Activated naive CD4-positive, alpha-beta T cell treated with anti-CD3 and anti-CD28 coated beads, Interleukin-2, amount 50 U/mL, for 16 hours (primary cell): ENCODE results near the gene TRIM7.

Source experiments
- DNase-seq: peaks from one replicate; pipeline ENCODE4 v3.0.0-alpha.2; 2020

The TRIM7 gene

DNA sequence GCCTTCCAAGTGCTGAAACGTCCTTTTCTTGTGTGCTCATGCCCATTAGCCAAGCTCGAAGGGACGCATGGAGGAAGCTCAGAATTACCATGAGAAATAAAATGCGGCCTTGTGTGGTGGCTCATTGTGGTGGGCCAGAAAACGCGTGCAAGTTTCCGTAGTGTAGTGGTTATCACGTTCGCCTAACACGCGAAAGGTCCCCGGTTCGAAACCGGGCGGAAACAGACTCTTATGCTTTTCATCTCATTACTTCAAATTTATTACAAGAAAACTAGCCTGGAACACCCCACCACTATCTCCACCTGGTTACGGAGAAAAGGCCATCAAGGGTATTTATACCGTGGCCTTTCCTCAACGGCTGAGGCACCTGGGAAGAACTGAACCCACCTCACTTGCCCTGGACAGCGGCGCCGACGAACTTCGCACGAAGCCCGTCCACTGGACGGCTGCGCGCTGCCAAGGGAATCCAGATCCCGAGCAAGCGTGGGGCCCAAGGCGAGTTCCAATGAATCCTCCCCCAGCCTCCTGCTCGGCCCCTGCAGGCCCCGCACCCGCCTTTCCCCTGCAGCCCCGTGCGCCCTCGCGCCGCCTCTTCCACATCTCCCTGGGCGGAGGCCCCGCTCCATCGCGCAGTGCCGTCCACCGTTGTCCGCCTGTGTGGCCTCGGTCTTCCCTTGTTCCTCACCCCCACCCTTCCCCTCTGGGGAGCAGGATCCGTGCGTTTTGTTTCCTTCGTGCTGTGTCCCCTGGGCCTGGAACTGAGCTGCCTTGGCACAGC lies 35.3 kb downstream of the TRIM7 start:
- peak; percentile 70 for DNase-seq

DNA sequence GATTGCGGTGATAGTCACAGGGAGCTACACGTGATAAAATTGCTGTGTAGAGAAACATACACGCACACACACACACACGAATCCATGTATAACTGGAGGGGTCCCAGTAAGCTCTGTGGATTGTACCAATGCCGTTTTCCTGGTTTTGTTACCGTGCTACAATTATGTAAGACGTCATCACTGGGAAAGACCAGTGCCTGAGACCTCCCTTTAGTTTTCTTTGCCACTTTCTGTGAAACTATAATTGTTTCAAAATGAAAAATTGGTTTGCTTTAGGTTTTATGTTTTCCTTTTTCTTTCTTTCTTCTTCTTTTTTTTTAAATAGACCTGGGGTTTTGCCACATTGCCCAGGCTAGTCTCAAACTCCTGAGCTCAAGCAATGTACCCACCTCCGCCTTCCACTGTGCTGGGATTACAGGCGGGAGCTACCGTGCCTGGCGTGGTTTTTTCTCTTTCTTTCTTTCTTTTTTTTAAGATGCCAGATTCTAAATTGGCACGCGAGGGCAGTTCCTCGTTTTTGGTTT lies 36.3 kb downstream of the TRIM7 start:
- no peak for DNase-seq

DNA sequence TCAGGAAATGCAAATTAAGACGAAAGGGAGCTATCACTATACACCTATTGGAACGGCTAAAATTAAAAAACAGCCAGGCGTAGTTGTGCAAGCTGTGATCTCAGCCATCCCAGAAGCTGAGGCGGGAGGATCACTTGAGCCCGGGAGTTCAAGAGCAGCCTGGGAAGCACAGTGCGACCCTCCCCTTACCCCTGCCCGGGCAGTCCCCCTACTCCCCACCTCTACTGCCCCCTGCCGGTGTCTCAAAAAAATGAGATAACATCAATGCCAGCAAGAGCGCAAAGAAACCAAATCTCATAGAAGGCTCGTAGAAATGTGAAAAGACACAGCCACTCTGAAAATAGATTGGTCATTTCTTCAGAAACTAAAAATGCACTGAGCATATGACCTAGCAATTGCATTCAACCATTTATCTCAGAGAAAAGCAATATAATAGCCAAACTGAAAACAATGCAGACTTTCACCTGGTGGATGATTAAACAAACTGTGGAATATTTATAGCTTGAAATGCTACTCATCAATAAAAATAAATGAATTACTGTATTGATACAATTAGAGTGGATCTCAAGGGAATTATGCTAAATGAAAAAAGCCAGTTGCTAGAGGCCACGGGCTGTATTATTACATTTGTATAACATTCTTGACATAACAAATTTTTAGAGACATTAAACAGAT lies 37.0 kb downstream of the TRIM7 start:
- no peak for DNase-seq

DNA sequence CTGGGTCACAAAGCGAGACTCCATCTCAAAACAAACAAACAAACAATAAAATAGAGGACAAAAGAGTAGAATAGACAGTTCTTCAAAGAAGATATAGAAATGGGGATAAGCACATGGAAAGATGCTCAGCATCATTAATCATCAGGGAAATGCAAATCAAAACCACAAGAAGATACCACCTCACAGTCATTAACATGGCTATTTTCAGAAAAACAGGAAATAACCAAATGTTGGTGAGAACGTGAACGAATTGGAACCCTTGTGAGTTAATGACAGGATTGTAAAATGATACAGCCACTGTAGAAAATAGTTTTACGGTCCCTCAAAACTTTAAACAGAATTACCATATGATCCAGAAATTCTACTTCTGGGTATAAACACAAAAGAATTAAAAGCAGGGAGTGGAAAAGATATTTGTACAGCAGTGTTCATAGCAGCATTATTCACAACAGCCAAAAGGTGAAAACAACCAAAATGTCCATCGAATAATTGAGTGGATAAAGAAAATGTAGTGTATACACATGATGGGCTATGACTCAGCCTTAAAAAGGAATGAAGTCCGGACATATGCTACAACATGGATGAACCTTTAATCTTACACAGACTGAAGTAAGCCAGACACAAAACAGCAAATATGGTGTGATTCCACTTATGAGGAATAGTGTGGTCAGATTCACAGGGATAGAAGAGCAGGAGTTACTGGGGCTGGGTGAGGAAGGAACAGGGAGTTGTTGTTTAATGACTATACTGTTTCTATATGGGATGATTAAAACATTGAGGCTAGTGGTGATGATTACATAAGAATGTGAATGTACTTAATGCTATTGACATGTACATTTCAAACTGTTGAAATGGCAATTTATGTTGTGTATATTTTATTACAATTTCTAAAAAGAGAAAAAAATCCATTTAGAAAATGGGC lies 37.9 kb downstream of the TRIM7 start:
- no peak for DNase-seq

DNA sequence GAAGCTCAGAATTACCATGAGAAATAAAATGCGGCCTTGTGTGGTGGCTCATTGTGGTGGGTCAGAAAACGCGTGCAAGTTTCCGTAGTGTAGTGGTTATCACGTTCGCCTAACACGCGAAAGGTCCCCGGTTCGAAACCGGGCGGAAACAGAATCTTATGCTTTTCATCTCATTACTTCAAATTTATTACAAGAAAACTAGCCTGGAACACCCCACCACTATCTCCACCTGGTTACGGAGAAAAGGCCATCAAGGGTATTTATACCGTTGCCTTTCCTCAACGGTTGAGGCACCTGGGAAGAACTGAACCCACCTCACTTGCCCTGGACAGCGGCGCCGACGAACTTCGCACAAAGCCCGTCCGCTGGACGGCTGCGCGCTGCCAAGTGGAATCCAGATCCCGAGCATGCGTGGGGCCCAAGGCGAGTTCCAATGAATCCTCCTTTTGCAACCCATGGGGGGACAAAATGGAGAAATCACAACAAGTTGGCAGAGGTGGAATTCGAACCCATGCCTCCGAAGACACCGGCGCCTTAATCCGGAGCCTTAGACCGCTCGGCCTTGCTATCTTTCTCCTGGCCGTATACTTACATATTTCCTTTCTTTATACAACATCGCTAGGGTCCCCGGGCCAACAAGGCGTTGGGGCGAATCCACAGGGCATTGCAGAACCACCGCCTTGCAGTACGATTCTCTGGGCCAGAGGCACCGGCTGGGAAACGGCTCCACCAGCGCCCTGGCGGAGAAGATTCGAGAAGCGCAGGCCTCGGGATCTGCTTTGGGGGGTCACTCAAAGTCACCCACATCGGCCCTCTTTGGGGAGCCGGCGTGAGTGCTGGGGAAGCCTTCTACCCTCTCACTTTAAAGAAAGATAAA lies 40.7 kb downstream of the TRIM7 start:
- DNase-seq, result no peak

DNA sequence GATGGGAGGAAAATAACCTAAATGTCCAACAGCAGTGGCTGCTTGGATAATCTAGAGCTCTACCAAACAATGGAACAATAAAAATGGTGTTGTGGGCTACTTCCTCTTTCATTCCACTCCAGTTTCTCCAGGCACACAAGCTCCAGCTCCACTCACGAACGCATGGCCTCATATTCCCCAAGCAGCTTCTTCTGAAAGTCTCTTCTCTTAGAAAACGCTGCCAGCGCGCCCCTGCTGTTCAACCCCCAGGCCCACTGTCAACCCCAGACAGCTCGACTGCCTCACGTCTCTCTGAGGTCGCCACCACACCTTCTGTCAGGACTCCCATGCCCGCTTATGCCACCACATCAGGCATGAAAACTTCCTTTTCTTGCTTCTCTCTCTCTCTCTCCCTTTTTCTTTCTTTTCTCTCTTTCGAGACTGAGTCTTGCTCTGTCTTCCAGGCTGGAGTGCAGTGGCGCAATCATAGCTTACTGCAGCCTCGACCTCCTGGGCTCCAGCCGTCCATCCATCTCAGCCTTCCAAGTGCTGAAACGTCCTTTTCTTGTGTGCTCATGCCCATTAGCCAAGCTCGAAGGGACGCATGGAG lies 41.4 kb downstream of the TRIM7 start:
- no peak for DNase-seq

DNA sequence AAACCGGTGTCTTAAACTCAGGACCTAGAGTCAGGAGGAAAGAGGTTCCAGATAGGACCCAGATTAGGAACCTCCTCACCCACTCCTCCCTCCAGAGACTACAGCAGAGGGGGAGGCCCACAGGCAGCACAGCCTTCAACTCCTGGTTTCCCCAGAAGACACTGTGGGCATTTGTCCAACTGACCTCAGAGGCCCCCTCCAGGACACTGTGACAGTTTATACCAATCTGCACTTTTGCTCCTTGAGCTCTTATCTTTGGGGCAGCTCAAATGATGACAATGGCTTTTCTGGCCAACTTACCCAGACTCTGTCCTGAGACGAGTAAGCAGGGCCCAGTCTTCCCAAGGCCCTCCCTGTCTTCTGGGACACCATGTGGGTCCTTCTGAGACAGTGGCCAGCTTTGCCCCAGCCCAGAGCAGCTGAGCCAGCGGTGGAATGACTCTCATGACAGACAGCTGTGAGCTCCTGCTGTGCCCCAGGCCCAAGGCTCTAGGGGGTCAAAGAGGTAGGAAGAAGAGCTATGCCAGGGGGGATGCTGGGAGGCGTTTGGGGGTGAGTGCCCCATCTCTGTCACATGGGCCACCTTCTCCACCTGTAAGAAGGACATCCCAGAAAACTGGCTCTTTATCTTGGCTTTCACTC lies 43.3 kb downstream of the TRIM7 start:
- no peak for DNase-seq

DNA sequence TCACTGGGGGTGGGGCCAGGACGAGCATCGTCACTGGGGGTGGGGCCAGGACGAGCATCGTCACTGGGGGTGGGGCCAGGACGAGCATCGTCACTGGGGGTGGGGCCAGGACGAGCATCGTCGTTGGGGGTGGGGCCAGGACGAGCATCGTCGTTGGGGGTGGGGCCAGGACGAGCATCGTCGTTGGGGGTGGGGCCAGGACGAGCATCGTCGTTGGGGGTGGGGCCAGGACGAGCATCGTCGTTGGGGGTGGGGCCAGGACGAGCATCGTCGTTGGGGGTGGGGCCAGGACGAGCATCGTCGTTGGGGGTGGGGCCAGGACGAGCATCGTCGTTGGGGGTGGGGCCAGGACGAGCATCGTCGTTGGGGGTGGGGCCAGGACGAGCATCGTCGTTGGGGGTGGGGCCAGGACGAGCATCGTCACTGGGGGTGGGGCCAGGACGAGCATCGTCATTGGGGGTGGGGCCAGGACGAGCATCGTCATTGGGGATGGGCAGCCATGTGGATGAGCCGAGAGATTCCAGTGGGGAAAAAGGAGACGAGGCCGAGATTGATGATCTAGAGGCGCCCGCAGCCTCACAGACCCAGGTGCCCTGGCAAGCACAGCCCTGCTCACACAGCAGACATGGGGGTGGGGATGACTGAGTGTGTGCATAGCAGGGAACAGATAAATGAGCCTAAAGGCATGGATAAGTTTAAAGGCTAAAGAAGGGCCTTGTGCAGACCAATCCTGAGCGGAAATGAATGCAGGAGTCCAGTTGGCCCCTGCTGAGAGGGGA lies 44.1 kb downstream of the TRIM7 start:
- DNase-seq, result peak; percentile 46

DNA sequence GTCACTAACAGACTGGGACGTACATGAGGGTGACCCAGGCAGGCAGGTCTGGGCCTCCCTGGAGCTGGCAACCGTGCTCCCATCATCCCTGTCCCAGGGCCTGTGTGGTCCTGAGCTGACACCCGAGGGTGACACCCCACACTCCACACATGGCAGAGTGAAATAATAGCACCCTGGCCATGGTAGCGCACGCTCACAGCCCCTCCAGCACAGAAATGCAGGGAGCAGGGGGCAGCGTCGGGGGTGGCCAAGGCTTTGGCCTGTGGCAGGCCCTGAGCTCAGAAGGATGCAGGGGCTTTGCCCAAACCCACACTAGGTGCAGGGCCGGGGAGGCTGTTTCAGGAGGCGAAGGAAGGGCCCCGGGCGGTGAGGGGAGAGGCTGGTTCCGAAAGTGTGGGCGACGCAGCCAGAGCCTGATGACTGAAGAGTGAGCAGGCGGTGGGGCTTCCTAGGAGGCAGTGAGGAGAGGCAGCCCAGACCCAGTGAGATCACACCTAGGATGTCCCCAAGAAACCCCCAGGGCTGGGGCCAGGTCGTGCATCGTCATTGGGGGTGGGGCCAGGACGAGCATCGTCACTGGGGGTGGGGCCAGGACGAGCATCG lies 44.7 kb downstream of the TRIM7 start:
- peak; percentile 77 for DNase-seq

DNA sequence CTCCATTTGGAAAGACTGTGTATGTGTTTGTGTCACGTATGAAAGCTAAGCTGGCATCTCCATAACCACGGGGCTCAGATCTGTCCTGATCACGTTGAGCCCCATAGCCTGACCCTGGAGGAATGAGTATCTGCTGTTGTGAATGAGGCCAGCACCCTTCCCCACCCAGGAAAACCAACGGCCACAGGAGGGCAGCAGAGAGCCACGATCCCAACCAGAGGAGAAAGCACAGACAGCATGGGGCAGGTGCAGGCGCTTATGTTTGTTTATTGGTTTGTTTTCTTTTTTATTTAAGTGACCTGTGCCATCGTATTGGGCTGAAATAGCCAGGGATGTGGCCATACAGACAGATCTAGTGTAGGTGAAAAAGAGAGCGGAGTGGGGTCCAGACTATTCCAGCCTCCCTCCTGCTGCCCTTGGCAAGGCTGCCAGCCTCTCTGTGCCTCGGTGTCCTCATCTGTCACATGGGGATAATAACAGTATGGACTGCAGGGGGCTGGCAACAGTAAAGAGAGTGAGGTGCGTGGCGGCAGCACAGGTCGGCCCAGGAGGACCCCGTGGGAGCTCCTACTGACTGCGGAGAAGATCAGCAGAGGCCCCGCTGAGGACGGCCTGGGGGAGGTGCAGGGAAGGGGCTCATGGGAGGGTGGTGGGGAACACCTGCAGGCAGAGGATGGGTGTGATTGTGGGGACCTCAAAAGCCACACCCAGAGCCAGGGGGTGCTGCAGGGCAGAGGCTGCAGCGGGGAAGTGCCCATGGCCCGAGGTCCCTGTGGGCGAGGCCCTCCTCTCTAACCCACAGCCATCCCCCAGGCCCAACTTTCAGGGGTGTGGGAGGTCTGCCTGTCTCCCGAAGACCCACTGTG lies 45.5 kb downstream of the TRIM7 start:
- peak; percentile 91 for DNase-seq

DNA sequence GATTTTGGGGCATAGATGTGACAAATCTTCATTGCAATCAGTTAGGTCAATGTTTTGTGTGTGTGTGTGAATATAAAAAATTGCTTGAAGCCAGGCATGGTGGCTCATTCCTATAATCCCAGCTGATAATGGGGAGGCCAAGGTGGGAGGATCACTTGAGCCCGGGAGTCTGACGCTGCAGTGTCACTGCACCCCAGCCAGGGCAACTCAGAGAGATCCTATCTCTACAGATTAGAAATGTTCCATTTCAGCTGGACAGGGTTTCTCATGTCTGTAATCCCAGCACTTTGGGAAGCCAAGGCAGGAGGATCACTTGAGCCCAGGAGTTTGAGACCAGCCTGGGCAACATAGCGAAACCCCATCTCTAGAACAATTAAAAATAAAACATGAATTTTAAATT lies 46.1 kb downstream of the TRIM7 start:
- no peak for DNase-seq

DNA sequence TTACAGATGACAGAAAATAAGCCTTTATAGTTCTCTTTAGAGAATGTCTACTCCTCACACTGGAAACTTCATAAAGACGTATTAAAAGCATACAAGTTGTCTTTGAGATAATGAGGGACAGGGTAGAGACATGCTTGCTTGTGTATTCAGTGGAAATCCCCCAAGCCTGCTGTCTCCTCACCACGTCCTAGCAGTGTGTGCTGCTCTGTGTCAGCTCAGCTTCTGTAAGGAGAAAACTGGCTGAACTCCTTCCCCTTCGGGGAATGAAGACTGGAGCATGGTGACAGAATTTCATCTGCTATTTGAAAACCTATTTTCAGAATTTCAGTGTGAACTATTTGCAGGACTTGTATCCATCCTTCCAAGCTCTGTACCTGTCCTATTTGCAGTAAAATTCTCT lies 48.2 kb downstream of the TRIM7 start:
- no peak for DNase-seq

DNA sequence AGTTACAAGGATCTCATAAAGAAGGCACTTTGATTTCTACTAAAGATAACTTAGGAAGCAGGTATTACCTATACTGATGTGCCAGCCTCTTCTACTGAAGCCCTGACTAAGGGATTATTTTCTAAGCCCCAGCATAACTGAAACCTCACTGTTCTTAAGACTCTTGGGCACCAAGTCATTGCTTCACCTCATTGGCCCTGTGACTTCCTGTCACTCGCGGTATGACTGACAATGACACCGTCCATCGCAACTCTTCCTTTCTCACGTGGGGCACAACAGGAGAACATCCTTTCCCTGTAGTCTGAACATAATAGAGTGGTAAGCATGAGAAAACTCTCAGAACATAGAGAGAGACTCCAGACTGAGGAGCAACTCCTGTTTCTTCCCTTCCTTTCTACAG lies 51.2 kb downstream of the TRIM7 start:
- no peak for DNase-seq

DNA sequence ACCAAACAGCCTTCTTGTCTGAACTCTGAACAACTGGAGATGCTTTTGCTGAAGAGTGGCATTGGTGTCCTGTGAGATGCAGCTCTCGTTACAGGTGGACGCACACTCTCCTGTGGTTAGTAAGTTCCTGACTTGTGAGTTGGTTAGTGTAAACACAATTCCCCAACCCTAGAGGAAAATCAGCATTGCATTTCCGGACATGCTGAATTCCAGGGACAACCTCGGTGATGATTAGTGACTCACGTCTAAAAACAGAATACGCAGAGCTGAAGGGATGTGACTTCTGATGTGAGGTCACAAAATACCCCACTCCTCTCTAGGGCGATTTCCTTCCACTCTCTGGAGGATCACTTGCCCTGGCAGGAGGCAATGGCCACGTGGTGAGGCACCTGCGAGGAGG lies 52.6 kb downstream of the TRIM7 start:
- DNase-seq, result no peak

DNA sequence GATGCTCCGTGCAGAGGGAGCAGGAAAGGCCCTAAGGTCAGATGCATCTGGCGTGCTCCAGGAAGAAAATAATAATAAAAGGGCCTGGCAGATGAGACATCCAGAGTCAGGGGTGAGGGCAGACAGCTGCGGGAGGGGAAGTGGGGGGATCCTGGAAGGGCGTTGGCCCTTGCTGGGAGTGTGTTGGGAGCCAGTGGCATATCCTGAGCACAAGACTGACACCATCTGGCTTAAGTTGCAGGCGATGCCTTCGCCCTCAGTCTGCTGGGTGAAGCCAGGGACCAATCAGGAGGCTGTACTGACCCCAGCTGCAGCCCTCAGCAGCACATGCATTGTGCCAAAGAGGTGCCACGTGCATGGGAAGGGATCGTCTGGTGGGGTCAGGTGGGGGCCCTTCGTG lies 53.9 kb downstream of the TRIM7 start:
- DNase-seq, result no peak

DNA sequence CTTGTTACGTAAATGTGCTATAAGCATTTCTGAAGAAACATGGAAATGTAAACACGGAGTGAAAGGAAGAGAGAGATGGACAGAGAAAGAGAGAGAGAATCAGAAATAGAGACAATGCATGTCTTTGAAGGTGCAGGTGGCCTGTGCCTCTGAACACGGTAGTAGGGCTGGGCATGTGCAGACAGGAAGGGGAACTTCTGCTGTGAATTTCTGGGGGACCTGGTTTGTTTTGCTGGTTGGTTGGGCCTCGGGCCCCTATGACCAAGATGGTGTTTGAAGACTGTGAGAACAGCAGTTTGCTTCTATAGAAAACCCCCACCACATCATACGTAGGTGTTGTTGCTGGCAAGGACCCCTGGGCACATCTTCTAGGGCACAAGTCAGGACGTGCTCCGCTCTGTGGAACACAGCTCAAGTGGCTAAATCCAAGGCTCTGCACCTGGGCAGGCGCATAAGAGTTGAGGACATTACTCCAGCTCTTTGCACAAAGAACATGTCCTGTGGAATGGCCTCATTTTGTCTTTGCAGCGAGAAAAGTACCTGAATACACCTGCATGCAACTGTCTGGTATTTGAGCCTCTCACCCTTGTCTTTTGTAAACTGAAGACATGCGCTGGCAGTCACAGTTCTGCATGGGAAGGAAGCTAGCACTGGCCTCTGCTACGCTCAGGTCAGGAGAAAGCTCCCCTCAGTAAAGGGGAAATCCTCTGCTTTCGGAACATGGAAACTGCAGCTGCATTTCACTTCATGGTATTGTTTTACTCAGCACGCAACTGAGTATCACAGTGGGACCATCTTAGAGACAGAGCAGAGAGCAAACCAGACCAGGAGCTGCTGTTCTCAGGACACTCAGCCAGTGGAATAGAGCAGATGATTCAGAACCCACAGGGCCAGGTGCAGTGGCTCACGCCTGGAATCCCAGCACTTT lies 54.9 kb downstream of the TRIM7 start:
- no peak for DNase-seq

DNA sequence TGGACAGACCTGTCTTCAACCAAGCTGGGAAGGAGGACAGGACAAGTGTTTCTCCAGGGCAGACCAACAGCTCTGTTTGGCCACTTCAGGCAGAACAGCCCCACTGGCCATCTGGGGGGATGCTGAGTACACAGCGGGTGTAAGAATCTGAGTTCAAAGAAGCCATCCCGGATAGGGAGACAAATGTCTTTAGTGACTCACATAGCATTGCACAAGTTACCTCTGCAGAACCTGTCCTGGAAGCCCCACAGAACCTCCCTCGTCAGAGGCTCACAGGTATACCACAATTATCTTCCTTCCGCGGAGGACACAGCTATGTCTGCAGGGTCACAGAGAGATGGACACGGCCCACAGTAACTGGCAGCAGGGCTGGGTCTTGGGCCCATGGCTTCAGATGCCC lies 55.6 kb downstream of the TRIM7 start:
- no peak for DNase-seq
